Fibroblast of the aortic adventitia (primary cell): ENCODE data around the gene ADM2. TPM values are rescaled to one million over a fixed set of nuclear protein-coding genes. Genes with fewer than 3 reads are reported as not detected.

Source experiments
- DNase-seq: peaks from one replicate; pipeline ENCODE4 v3.0.0-alpha.2; 2010; ENCODE audit warnings: low read depth
- H3K4me3 ChIP-seq: 2 replicates; pipeline ENCODE4 v1.5.1; 2011; ENCODE audit warnings: low read depth, mild to moderate bottlenecking, control low read depth, low read length, moderate library complexity
- CTCF ChIP-seq: IDR thresholded peaks from 2 replicates; pipeline ENCODE4 v1.5.1; 2011; ENCODE audit warnings: mild to moderate bottlenecking, low read length, control low read depth, inconsistent platforms; ENCODE audit not compliant: insufficient read depth
- total RNA-seq: library from RNA; depleted of rRNA; stranded (reverse); fragments of >200 nt; gene quantifications from 2 replicates; pipeline ENCODE4 v1.2.3, GENCODE V29; 2012; ENCODE audit warnings: low replicate concordance

ADM2 gene
- total RNA-seq, 1 donor = 8.0 TPM

GRCh38 chr22:50469377-50470305 is 11.7 kb upstream of the ADM2 start:
- no peak overlapping the region for H3K4me3 ChIP-seq
- no peak for TF ChIP-seq CTCF
- no peak for DNase-seq

GRCh38 chr22:50470491-50470890 is 10.9 kb upstream of the ADM2 start:
- DNase-seq = no peak
- TF ChIP-seq CTCF = no peak
- H3K4me3 ChIP-seq = no peak overlapping the region

DNA sequence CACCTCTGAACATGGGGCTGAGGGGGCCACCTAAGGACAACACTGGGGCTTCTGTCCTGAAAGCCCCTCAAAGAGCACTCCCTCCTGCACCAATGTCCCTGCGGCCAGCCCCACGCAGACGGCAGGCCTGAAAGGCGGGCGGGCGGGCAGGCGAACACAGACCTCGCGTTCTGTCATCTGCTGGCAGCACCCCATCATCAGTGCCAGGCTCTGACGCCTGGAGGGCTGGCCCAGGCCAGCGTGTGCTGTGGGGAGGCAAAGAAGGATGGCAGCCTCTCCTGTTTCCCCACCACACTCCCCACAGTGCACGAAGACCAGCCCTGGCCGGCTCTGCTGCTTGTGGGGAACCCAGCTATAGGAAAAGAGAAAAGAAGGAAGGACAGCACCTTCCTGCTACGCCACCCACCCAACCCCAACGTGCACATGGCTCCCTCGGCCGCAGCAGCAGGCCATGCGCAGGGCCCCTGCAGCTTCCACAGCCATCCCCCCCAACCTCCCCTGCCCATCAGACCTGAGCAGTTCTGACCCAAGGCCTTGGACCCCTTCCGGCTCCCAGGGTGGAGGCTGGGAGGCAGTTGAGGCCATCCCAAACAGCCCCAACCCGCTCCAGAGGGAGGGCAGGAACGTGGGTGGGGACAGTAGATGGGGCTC is 10.0 kb upstream of the ADM2 start:
- no peak for TF ChIP-seq CTCF

GRCh38 chr22:50471962-50472361 is 9.4 kb upstream of the ADM2 start:
- H3K4me3 ChIP-seq = no peak overlapping the region
- DNase-seq = no peak
- no peak for TF ChIP-seq CTCF

More for the DNA sequence above, 10.0 kb upstream of the ADM2 start:
- no peak overlapping the region for H3K4me3 ChIP-seq
- no peak for DNase-seq

- H3K4me3 ChIP-seq = peak overlapping the region; percentile 74
- TF ChIP-seq CTCF = peak; percentile 32
- DNase-seq = no peak
Observed at GRCh38 chr22:50473088-50473487, 8.3 kb upstream of the ADM2 start.

DNA sequence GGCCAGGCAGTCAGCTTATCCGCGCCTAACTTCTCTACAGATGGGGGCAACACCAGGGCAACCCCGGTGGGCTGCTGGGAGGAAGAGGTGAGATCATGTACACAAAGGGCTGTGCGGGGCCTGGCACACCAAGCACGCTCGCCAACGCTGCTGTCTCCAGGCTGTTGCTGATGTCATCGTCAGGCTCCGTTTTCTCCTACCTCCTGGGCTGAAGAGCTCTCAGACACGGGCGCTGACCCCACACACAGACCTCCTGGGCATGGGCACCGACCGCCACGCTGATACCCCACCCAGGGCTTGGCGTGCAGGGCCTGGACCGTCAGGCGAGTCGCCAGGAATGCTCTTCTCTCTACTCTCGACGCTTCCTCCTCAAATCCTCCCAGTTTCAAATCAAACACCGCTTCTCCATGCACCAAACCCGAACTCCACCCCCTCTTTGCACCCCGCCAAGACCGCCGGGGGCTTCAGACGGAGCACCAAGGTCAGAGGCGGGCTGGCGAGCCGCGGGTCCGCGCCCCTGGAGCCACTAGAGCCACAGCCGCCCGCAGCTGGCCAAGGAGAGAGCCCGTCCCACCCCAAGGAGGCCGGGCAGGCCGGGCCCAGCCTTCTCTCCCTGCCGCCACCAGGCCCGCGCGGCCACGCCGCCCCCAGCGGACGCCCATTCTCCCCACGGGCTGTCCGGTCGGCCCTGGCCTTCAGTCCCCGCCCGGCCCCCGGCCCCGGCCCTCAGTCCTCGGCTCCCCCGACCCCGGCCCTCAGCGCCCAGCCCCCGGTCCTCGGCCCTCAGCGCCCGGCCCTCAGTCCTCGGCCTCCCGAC is 7.3 kb upstream of the ADM2 start:
- H3K4me3 ChIP-seq = peak overlapping the region; percentile 74
- peak; percentile 50 for DNase-seq
- TF ChIP-seq CTCF = no peak
